Vagina (tissue), 2 donors: ENCODE data around the gene TJP3.

Experiments
- POLR2A ChIP-seq, 2 donors: fragments of 450-650 bp; IDR thresholded peaks; one replicate each; pipeline ENCODE4 v1.6.1; 2017; ENCODE audit warnings: antibody characterized with exemption in 2 of 2, mild to moderate bottlenecking in 2 of 2, moderate library complexity in 2 of 2
- POLR2AphosphoS5 ChIP-seq, 2 donors: sonication (generic); formaldehyde crosslinking; IDR thresholded peaks; one replicate each; pipeline ENCODE4 v1.9.0; 2017; ENCODE audit warnings: antibody characterized with exemption in 2 of 2, mild to moderate bottlenecking in 2 of 2, low read depth in 1 of 2; ENCODE audit not compliant: insufficient read depth in 1 of 2
- TF ChIP-seq, protein P1 (sequence below), 3 experiments: fragments of 450-650 bp in 2 of 3; fragments of 200-600 bp in 1 of 3; sonication (generic) in 1 of 3; IDR thresholded peaks; one replicate each; pipeline ENCODE4 v1.5.1; 2017 to 2019; ENCODE audit warnings: antibody characterized with exemption in 3 of 3, mild to moderate bottlenecking in 2 of 3, moderate library complexity in 2 of 3

DNA sequence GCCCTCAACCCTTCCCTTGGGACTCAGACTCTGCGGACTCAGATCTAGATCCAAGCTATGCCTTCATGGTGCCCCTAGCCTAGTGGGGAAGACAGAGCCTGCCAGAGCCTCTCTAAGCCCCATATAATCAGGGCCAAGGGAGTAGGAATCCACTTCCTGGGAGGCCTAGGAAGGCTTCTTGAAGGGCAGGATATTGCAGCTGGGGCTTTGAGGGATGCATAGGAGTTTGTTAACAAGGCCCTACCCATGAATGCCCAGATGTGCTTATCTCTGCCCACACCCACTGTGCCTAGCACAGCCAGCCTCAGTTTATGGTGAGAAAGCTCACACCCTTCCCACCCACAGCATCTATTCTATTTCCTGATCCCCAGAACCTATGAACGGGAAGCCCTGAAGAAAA lies 42.0 kb downstream of the TJP3 start:
- TF ChIP-seq, protein P1, sequence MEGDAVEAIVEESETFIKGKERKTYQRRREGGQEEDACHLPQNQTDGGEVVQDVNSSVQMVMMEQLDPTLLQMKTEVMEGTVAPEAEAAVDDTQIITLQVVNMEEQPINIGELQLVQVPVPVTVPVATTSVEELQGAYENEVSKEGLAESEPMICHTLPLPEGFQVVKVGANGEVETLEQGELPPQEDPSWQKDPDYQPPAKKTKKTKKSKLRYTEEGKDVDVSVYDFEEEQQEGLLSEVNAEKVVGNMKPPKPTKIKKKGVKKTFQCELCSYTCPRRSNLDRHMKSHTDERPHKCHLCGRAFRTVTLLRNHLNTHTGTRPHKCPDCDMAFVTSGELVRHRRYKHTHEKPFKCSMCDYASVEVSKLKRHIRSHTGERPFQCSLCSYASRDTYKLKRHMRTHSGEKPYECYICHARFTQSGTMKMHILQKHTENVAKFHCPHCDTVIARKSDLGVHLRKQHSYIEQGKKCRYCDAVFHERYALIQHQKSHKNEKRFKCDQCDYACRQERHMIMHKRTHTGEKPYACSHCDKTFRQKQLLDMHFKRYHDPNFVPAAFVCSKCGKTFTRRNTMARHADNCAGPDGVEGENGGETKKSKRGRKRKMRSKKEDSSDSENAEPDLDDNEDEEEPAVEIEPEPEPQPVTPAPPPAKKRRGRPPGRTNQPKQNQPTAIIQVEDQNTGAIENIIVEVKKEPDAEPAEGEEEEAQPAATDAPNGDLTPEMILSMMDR (IDR thresholded peaks at IDR 0.05) = no peak
- TF ChIP-seq POLR2AphosphoS5 (IDR thresholded peaks at IDR 0.05; ENCODE audit: insufficient read depth in 1 of 2, low read depth in 1 of 2) = no peak
- no peak for TF ChIP-seq POLR2A (IDR thresholded peaks at IDR 0.05)
